Measurements from ENCODE around the gene TBL3.

The TBL3 gene

DNA sequence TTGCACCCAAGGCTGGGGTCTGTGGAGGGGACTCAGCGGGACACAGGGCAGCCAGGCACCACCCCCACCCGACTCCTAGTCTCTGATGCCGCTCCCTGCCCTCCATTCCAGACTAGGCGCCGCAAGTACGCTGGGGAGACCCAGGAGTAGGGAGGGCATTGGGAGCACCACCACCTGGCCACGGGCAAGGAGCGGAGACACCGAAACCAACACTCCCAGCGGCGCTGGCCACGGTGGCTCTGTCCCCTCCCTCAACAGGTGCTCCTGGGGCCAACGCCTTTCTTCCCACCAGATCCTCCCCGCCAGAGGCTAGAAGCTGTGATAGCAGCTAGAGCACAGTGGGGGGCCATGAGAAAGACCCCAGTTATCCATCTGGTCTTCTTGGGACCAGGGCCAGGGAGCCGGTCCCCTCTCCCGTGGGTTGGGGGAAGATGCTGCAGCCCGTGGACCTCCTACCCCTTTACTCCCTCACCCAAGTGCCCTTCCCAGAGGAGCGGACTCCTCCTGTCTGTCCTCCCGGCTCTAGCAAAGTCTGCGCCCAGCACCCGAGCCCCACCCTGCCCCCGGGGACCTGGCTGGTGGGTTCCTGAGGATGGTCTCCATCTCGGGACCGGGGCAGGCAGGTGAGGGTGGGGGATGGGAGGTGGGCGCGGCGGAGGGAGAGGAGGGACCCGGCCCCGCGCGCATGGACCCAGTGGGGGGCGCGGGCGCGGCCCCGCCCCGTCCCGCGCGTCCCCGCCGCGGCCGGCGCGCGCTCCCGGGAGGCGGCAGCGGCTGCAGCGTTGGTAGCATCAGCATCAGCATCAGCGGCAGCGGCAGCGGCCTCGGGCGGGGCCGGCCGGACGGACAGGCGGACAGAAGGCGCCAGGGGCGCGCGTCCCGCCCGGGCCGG lies 17.6 kb downstream of the TBL3 start, which contains the start of gene SYNGR3 (continued):
- TF ChIP-seq ZNF155 (tag by site-specific recombination; IDR thresholded peaks at IDR 0.05) (no peak), ZBTB48 (tag by site-specific recombination; IDR thresholded peaks at IDR 0.05) (no peak; the same call in 1 of the 2 replicates), FEZF1 (tag by site-specific recombination; IDR thresholded peaks at IDR 0.05) (no peak), KLF16 (tag by site-specific recombination; IDR thresholded peaks at IDR 0.05) (no peak), ZNF561 (tag by site-specific recombination; IDR thresholded peaks at IDR 0.05; ENCODE audit: borderline replicate concordance) (no peak), SETDB1 (IDR thresholded peaks at IDR 0.05; ENCODE audit: insufficient read length, low read length) (no peak), ZNF670 (tag by site-specific recombination; IDR thresholded peaks at IDR 0.05; ENCODE audit: low read depth) (no peak), MEIS1 (CRISPR knock-in tag; IDR thresholded peaks at IDR 0.05; ENCODE audit: borderline replicate concordance) (no peak), ZNF510 (tag by site-specific recombination; IDR thresholded peaks at IDR 0.05; ENCODE audit: insufficient replicate concordance) (no peak), ZIC2 (tag by site-specific recombination; IDR thresholded peaks at IDR 0.05) (peak; percentile 79), ZBTB20 (tag by site-specific recombination; IDR thresholded peaks at IDR 0.05) (peak; percentile 14; the same call in 1 of the 2 replicates), OVOL3 (tag by site-specific recombination; IDR thresholded peaks at IDR 0.05) (no peak), ZNF121 (tag by site-specific recombination; IDR thresholded peaks at IDR 0.05) (no peak), ZNF747 (tag by site-specific recombination; IDR thresholded peaks at IDR 0.05) (no peak), ZNF621 (tag by site-specific recombination; IDR thresholded peaks at IDR 0.05) (no peak), ZEB2 (tag by site-specific recombination; IDR thresholded peaks at IDR 0.05) (peak; percentile 25; the same call in 1 of the 2 replicates)
- TF ChIP-seq, protein P1, sequence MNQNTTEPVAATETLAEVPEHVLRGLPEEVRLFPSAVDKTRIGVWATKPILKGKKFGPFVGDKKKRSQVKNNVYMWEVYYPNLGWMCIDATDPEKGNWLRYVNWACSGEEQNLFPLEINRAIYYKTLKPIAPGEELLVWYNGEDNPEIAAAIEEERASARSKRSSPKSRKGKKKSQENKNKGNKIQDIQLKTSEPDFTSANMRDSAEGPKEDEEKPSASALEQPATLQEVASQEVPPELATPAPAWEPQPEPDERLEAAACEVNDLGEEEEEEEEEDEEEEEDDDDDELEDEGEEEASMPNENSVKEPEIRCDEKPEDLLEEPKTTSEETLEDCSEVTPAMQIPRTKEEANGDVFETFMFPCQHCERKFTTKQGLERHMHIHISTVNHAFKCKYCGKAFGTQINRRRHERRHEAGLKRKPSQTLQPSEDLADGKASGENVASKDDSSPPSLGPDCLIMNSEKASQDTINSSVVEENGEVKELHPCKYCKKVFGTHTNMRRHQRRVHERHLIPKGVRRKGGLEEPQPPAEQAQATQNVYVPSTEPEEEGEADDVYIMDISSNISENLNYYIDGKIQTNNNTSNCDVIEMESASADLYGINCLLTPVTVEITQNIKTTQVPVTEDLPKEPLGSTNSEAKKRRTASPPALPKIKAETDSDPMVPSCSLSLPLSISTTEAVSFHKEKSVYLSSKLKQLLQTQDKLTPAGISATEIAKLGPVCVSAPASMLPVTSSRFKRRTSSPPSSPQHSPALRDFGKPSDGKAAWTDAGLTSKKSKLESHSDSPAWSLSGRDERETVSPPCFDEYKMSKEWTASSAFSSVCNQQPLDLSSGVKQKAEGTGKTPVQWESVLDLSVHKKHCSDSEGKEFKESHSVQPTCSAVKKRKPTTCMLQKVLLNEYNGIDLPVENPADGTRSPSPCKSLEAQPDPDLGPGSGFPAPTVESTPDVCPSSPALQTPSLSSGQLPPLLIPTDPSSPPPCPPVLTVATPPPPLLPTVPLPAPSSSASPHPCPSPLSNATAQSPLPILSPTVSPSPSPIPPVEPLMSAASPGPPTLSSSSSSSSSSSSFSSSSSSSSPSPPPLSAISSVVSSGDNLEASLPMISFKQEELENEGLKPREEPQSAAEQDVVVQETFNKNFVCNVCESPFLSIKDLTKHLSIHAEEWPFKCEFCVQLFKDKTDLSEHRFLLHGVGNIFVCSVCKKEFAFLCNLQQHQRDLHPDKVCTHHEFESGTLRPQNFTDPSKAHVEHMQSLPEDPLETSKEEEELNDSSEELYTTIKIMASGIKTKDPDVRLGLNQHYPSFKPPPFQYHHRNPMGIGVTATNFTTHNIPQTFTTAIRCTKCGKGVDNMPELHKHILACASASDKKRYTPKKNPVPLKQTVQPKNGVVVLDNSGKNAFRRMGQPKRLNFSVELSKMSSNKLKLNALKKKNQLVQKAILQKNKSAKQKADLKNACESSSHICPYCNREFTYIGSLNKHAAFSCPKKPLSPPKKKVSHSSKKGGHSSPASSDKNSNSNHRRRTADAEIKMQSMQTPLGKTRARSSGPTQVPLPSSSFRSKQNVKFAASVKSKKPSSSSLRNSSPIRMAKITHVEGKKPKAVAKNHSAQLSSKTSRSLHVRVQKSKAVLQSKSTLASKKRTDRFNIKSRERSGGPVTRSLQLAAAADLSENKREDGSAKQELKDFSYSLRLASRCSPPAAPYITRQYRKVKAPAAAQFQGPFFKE (tag by site-specific recombination; IDR thresholded peaks at IDR 0.05; ENCODE audit: borderline replicate concordance) = no peak
- TF ChIP-seq, protein P2, sequence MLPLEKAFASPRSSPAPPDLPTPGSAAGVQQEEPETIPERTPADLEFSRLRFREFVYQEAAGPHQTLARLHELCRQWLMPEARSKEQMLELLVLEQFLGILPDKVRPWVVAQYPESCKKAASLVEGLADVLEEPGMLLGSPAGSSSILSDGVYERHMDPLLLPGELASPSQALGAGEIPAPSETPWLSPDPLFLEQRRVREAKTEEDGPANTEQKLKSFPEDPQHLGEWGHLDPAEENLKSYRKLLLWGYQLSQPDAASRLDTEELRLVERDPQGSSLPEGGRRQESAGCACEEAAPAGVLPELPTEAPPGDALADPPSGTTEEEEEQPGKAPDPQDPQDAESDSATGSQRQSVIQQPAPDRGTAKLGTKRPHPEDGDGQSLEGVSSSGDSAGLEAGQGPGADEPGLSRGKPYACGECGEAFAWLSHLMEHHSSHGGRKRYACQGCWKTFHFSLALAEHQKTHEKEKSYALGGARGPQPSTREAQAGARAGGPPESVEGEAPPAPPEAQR (tag by site-specific recombination; IDR thresholded peaks at IDR 0.05) = no peak
- TF ChIP-seq, protein P3, sequence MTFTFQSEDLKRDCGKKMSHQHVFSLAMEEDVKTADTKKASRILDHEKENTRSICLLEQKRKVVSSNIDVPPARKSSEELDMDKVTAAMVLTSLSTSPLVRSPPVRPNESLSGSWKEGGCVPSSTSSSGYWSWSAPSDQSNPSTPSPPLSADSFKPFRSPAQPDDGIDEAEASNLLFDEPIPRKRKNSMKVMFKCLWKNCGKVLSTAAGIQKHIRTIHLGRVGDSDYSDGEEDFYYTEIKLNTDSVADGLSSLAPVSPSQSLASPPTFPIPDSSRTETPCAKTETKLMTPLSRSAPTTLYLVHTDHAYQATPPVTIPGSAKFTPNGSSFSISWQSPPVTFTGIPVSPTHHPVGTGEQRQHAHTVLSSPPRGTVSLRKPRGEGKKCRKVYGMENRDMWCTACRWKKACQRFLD (tag by site-specific recombination; IDR thresholded peaks at IDR 0.05) = no peak
- TF ChIP-seq, protein P4, sequence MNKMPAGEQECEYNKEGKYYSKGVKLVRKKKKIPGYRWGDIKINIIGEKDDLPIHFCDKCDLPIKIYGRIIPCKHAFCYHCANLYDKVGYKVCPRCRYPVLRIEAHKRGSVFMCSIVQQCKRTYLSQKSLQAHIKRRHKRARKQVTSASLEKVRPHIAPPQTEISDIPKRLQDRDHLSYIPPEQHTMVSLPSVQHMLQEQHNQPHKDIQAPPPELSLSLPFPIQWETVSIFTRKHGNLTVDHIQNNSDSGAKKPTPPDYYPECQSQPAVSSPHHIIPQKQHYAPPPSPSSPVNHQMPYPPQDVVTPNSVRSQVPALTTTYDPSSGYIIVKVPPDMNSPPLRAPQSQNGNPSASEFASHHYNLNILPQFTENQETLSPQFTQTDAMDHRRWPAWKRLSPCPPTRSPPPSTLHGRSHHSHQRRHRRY (tag by site-specific recombination; IDR thresholded peaks at IDR 0.05) = no peak
- TF ChIP-seq, protein P5, sequence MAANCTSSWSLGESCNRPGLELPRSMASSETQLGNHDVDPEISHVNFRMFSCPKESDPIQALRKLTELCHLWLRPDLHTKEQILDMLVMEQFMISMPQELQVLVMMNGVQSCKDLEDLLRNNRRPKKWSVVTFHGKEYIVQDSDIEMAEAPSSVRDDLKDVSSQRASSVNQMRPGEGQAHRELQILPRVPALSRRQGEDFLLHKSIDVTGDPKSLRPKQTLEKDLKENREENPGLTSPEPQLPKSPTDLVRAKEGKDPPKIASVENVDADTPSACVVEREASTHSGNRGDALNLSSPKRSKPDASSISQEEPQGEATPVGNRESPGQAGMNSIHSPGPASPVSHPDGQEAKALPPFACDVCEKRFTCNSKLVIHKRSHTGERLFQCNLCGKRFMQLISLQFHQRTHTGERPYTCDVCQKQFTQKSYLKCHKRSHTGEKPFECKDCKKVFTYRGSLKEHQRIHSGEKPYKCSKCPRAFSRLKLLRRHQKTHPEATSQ (tag by site-specific recombination; IDR thresholded peaks at IDR 0.05) = no peak
- TF ChIP-seq, protein P6, sequence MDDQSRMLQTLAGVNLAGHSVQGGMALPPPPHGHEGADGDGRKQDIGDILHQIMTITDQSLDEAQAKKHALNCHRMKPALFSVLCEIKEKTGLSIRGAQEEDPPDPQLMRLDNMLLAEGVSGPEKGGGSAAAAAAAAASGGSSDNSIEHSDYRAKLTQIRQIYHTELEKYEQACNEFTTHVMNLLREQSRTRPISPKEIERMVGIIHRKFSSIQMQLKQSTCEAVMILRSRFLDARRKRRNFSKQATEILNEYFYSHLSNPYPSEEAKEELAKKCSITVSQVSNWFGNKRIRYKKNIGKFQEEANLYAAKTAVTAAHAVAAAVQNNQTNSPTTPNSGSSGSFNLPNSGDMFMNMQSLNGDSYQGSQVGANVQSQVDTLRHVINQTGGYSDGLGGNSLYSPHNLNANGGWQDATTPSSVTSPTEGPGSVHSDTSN (CRISPR knock-in tag; IDR thresholded peaks at IDR 0.05) = no peak

Data from HEK293 (cell line).